ENCODE data around the gene EHD3. TPM values are rescaled to one million over a fixed set of nuclear protein-coding genes. Genes with fewer than 3 reads are reported as not detected.

The EHD3 gene
- total and polyA plus RNA-seq, 2 of the 4 experiments (the other 2 are of a cell fraction): 29.1 to 39.8 TPM

GRCh38 chr2:31244101-31244500 lies 10.1 kb downstream of the EHD3 start:
- BruUV-seq (replicated peaks): no TSS peak
- ATAC-seq (ENCODE audit: low read depth) (no peak), DNase-seq (no peak)
- intact Hi-C loops (cut with micrococcal nuclease) (no loop called here), dilution Hi-C loops (cut with HindIII; ENCODE audit: low sequenced_read_pairs, unreplicated experiment) (no loop called here), in situ Hi-C loops (cut with MboI; ENCODE audit: low sequenced_read_pairs) (no loop called here)
- peaks cover 23% of the 10 kb centered on the region for H3K36me3 ChIP-seq (ENCODE audit: control insufficient read depth, insufficient read depth, low read length)
- H2BK120ac ChIP-seq (ENCODE audit: low read depth, low read length): no peak overlapping the region
- H4K20me1 ChIP-seq (ENCODE audit: insufficient read depth, low read length): 0 out of 2 replicates have a peak, but pooled peaks cover 3% of the 10 kb centered on the region
- 94% methylated on average over 6 of the region's 10 CpGs; no CpG with 5 or more reads in 1 of the 2 experiments for WGBS, 2 experiments (ENCODE audit: extremely low coverage in 2 of 2, insufficient read length in 1 of 2)
- no peak overlapping the region for H4K8ac ChIP-seq (ENCODE audit: low read depth in 2 of 2, low read length in 2 of 2)
- ChIA-PET CTCF (interaction anchor here (1.1 kb wide), 1 partner anchor 89 kb away, joined by 3 read pairs; no protein-coding TSS in a partner anchor), POLR2A (ENCODE audit: unreplicated experiment) (no interaction called here)
- no peak overlapping the region for H2BK5ac ChIP-seq (ENCODE audit: low read depth, low read length, poor library complexity, severe bottlenecking)
- H2BK15ac ChIP-seq (ENCODE audit: low read depth, low read length): no peak overlapping the region
- no peak overlapping the region for H3K56ac ChIP-seq (ENCODE audit: extremely low read depth, insufficient read depth, low read length)
- H3K9me1 ChIP-seq (ENCODE audit: insufficient read depth, low read length): peaks cover 6% of the 10 kb centered on the region; the same call in 1 of the 2 replicates
- no peak overlapping the region for H2AK9ac ChIP-seq (replicated peaks; ENCODE audit: low read depth, low read length, poor library complexity)
- no peak overlapping the region for H3K14ac ChIP-seq (replicated peaks; ENCODE audit: low read depth, low read length)
- no peak overlapping the region for H4K91ac ChIP-seq (ENCODE audit: insufficient read depth, low read depth, low read length)
- no peak overlapping the region for H3K23ac ChIP-seq (ENCODE audit: low read depth, low read length)
- no peak overlapping the region for H4K5ac ChIP-seq (ENCODE audit: low read depth, low read length)
- no peak overlapping the region for H3K4me2 ChIP-seq (ENCODE audit: low read depth, low read length)
- H3K27ac ChIP-seq (ENCODE audit: insufficient read depth, low read length): no peak overlapping the region
- no peak overlapping the region for H3K9ac ChIP-seq (ENCODE audit: low read depth, low read length)
- H3K4me3 ChIP-seq (ENCODE audit: insufficient read depth, low read depth, low read length): no peak overlapping the region
- peaks cover 0 to 19% of the 10 kb centered on the region in 2 experiments; a peak in 3 of 4 replicates for H3K79me1 ChIP-seq (ENCODE audit: low read depth in 1 of 2, low read length in 2 of 2)
- no peak overlapping the region for H2BK20ac ChIP-seq (ENCODE audit: low read depth, low read length)
- no peak overlapping the region for H3K4ac ChIP-seq (ENCODE audit: low read depth, low read length)
- H3K9me3 ChIP-seq (ENCODE audit: control insufficient read depth, insufficient read depth, low read length): no peaks in the 10 kb centered on the region
- TF ChIP-seq BHLHE40 (IDR thresholded peaks at IDR 0.05; ENCODE audit: low read depth, low read length) (no peak), RAD21 (IDR thresholded peaks at IDR 0.05; ENCODE audit: low read length) (no peak), SMC3 (IDR thresholded peaks at IDR 0.05; ENCODE audit: low read depth, low read length) (no peak), MAZ (IDR thresholded peaks at IDR 0.05; ENCODE audit: borderline replicate concordance, low read depth, low read length) (no peak), NFE2L2 (IDR thresholded peaks at IDR 0.05; ENCODE audit: low read depth, low read length) (no peak), USF2 (IDR thresholded peaks at IDR 0.05; ENCODE audit: low read depth, low read length) (no peak), POLR2A (IDR thresholded peaks at IDR 0.05; ENCODE audit: low read depth, low read length) (no peak), ELK1 (IDR thresholded peaks at IDR 0.05; ENCODE audit: borderline replicate concordance, low read depth, low read length) (no peak), CHD1 (IDR thresholded peaks at IDR 0.05; ENCODE audit: low read depth, low read length) (no peak), FOS (IDR thresholded peaks at IDR 0.05; ENCODE audit: low read depth, low read length) (no peak), MXI1 (IDR thresholded peaks at IDR 0.05; ENCODE audit: borderline replicate concordance, low read depth, low read length) (no peak), RFX5 (IDR thresholded peaks at IDR 0.05; ENCODE audit: low read depth, low read length) (no peak), CEBPB (IDR thresholded peaks at IDR 0.05; ENCODE audit: low read depth, low read length) (no peak), RCOR1 (IDR thresholded peaks at IDR 0.05; ENCODE audit: insufficient replicate concordance, low read length) (no peak), MAFK (IDR thresholded peaks at IDR 0.05; ENCODE audit: low read depth, low read length) (no peak)
- TF ChIP-seq, protein P1, sequence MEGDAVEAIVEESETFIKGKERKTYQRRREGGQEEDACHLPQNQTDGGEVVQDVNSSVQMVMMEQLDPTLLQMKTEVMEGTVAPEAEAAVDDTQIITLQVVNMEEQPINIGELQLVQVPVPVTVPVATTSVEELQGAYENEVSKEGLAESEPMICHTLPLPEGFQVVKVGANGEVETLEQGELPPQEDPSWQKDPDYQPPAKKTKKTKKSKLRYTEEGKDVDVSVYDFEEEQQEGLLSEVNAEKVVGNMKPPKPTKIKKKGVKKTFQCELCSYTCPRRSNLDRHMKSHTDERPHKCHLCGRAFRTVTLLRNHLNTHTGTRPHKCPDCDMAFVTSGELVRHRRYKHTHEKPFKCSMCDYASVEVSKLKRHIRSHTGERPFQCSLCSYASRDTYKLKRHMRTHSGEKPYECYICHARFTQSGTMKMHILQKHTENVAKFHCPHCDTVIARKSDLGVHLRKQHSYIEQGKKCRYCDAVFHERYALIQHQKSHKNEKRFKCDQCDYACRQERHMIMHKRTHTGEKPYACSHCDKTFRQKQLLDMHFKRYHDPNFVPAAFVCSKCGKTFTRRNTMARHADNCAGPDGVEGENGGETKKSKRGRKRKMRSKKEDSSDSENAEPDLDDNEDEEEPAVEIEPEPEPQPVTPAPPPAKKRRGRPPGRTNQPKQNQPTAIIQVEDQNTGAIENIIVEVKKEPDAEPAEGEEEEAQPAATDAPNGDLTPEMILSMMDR (conservative IDR thresholded peaks at IDR 0.05; ENCODE audit: low read depth, low read length): no peak
- no peak overlapping the region for H2AK5ac ChIP-seq (ENCODE audit: low read depth, low read length)
- H3K27me3 ChIP-seq (ENCODE audit: control insufficient read depth, insufficient read depth, low read length): no peaks in the 10 kb centered on the region
- H2AFZ ChIP-seq (replicated peaks; ENCODE audit: low read length, poor library complexity): no peak overlapping the region
- H3K4me1 ChIP-seq (ENCODE audit: control insufficient read depth, insufficient read depth, low read length): peaks cover 6% of the 10 kb centered on the region
- no peak overlapping the region for H3K18ac ChIP-seq (ENCODE audit: low read depth, low read length)
